GM18870 (cell line): ENCODE data around the gene NKAPL.

Experiments used
- ATAC-seq: cut with Tn5 transposase; IDR thresholded peaks from one replicate; pipeline ENCODE4 v1.9.1; 2021; ENCODE audit warnings: moderate library complexity; ENCODE audit not compliant: unreplicated experiment

NKAPL gene

DNA sequence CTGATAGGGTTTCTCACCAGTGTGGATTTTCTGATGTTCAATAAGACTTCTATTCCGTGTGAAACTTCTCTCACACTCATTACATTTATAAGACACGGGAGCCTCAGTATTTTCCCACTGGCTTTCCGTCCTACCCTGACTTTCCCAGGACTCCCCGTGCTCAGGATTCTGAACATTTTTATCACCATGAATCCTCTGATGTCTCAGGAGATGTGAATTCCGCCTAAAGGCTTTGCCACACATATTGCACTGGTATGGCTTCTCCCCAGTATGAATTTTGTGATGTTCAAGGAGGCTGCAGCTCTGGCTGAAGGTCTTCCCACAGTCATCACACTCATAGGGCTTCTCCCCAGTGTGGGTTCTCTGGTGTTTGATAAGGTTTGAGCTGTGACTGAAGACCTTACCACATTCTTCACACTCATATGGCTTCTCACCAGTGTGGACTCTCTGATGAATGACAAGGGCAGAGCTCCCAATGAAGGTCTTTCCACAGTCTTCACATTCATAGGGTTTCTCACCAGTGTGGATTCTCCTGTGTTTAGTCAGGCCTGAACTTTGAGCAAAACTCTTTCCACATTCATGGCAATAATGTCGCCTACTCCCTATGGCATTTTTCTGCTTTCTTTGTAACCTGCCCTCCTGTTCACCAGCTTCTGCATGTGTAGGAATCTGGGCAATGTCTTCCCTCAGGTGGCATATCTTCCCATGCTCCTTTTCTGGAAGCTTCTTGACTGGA lies 13.7 kb upstream of the NKAPL start:
- no peak for ATAC-seq

DNA sequence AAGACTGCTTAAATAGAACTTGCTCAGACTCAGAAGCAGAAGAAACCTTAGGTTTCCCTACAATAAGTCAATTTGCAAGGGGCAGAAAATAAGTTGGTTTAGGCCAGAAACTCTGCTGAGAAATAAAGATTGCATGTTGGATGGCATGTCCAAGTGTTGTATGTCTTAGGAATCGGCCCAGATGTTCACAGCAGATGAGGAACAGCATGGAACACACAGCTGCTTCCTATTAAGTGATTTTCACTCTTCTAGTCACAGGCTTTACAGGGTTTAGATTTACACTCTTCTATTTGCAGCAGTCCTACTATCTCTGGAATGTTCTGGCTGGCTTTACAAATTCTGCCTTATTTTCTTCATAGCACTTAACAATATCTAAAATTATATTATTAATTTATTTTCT lies 10.2 kb upstream of the NKAPL start:
- ATAC-seq: no peak

DNA sequence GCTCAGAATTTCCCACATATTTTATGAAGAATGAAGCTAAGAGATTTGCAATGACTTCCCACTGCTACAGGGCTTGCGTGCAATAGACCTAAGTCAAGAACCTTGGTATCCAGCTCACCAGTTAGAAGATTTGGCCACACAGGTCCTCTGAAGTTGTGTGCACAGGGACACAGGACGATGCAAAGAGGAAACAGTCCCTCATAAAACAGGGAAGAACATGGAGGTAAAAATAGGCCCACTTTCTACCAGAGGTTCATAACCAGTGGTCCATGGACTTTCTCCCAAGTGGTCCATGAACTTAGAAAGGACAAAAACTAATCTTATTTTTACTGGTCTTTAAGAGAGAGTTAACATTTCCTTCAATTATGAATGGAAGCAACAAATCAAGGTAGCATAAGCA lies 8.3 kb upstream of the NKAPL start:
- no peak for ATAC-seq

DNA sequence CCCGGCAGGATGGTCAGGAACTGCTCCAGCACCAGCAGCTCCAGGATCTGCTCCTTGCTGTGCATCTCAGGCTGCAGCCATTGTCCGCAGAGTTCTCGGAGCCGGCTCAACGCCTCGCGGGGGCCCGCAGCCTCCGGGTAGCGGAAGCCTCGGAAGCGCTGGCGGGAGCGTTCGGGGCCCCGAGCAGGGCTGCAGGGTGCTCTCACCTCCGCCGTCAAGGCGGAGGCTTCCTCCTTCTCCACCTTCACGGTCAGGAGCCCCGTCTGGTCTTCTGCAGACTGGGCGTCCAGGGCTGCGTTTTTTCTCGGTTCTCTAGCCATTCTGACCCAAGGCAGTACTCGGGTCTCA lies 7.5 kb upstream of the NKAPL start:
- peak; percentile 15 for ATAC-seq

DNA sequence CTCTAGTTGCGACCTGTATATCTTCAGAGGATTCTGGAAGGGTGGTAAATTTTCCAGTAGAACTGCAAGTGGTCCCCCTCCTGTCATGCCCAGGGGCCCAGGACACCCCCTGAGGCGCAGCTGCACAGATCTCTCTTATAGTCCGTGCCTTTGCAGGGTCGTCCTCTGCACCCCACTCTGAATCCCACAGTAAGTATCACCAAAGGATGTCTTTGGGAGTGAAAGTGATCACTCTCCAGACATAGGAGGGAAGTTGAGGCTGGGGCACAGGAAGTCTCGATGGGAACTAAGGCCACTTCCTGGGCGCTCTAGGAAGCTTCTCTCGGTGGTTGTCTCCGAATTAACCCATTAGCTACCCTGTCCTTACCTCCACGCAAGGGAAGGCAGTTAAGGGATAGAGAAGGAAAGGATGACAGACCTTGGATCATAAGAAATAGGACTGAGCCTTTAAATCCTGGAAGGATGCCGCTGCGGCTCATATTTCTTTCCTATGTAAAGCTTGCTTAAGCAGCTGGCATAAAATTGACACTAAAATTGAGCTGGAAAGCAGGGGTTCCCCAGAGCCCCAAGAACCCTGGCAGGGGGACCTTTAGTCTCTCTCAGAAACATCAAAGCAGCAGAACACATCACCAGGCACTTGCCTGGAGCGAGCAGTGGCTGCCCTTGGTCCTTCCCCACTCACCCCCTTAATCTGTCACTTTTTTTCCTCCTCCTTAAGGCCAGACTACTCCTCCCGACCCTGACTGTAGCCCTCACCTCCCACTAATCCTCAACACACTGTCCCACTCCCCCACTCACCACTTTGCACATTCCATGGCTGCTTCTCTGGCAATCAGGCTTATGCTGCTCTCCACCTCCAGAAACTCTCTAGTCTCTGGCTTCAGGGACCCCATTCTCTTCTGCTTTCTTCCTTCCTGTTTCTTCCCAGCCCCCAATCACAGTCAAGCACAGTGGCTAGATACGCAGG lies 6.8 kb upstream of the NKAPL start, which contains the start of gene ZKSCAN4:
TSS of gene ZKSCAN4 (minus strand) at position 261 of the 967 bp plus-strand sequence. CDS start 289 bp downstream, outside the sequence.
- peak; percentile 70 for ATAC-seq

DNA sequence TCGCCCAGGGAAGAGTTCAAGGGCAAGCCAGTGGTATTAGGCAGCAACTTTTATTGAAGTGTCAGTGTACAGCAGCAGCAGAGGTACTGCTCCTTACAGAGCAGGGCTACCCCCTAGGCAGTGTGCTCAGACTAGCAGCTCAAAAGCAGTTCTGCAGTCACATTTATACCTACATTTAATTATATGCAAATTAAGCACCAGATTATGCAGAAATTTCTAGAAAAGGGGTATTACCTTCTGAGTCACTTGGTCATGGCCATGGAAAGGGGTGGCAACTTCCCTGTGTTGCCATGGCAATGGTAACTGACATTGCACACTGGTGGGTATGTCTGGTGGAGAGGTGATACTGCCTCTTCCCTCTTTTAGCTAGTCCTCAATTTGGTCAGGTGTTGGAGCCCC lies 5.0 kb upstream of the NKAPL start:
- no peak for ATAC-seq

DNA sequence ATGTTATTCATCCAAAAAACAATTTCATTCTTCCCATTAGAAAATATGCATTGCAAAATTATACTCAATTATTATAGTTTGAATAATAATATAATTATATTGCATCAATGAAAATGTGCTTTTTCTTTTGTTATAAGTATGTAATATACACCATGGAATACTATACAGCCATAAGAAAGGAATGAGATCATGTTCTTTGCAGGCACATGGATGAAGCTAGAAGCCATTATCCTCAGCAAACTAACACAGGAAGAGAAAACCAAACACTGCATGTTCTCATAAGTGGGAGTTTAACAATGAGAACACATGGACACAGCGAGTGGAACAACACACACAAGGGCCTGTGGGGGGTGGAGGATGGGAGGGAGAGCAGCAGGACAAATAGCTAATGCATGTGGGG lies 2.1 kb upstream of the NKAPL start:
- ATAC-seq: no peak

DNA sequence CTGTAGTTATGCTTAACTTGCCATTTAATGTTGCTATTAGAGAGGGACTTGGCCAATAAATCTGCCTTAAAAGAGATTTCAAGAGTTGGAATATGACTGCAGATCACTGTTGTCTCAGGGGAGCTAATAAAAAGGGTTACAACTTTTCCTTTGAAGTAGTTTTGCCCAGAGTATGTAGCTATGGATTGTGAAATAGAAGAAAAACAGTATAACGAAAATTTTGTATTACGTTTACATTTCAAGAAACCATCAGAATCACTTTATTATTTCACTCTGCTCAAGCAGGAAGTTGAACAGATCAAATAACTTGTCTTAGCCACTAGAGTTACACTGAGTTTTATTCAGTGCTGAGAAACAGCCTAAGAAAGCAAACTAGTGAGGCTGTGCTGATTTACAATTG lies 4.8 kb downstream of the NKAPL start:
- no peak for ATAC-seq

DNA sequence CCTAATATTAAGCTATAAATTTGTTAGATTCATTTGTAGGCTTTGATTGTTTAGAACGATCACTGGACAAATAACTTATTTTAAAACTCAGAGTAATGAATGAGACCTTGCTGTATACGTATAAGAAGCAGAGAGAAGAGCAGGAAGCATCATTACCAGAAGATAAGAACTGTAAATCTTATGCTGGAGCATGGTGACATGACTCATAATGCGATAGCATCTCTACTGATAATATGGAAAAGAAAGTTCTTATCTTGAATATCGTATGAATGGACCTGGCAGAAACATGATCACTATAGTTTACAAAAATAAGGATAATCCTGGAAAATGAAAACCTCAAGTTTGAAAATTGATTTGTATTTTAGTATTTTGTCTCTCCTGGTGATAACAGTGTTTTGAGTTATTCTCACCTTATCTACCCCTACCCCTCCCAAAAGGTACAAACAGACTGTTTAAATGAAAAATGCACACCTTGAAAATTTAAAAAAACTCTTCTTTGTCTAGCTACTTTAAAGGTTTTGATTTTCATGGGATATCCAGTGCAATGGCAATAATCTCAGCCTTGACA lies 5.8 kb downstream of the NKAPL start:
- no peak for ATAC-seq

DNA sequence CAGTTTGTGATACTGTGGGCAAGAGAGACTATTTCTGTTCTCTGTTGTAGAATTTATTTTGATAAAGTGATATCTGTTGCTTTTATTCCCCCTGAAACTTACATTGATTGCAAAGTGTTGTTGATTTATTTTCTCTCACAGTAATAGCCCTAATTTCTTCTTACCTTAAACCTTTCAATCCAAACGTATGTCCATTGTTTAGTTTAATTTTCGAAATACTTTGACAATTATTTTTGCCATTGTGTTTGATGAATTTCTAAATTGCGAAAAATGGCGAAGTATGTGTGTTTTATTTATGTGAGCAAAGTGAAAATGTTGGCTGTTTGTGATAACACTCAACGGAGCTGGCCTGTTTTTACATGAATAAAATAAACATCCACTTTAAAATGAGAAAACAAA lies 7.5 kb downstream of the NKAPL start:
- ATAC-seq: no peak

DNA sequence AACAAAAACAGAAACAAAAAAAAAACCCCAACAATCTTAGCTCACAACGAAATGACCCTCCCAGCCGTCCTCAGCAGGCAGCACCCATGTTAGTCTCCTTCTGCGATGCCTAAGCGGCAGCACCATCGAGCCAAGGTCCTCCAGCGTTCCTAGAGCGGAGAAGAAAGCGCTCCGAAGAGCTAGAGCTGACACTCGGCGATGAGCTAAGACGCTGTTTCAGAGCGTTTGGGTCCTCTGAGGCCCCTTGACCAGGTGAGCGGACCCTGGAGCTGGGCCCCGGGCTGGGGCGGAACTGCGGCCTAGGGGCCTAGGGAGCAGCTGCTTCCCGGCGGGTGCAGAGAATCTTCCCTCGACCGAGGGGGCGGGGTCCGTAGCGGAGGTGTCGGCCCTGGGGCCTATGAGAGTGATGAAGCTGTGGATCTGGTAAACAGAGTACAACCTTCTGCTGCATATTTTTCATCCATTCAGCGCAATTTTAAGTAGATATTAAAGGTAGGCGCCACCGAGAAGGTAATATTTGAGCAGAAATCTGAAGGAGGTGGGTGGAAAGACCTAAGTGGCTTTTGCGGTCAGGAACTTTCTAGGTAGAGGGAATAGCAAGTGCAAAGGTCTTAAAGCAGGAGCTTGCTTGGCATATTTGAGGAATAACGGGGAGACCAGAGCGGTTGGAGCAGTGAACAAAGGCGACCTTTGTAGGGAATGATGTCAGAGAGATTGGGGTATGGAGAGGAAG lies 8.0 kb downstream of the NKAPL start, which contains the start of gene ZSCAN26:
TSS of gene ZSCAN26 (plus strand) at position 182 of the 733 bp plus-strand sequence. CDS start 4,777 bp downstream, outside the sequence.
- ATAC-seq: peak; percentile 72

DNA sequence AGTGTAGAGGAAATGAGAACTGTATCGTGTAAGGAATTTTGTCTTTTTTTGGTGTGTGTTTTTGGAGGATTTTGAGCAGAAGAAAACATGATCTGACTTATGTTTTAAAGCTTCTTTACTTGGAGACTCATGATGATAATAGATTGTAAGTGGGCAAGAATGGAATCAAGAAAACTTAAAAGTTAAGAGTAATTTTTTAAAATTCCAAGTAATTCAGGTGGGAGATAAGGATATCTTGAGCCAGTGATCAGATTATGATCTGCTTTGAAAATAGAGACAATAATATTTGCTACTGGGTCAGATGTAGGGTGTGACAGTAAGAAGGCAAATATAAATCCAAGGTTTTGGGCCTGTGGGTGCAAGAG lies 8.6 kb downstream of the NKAPL start:
- ATAC-seq: no peak

DNA sequence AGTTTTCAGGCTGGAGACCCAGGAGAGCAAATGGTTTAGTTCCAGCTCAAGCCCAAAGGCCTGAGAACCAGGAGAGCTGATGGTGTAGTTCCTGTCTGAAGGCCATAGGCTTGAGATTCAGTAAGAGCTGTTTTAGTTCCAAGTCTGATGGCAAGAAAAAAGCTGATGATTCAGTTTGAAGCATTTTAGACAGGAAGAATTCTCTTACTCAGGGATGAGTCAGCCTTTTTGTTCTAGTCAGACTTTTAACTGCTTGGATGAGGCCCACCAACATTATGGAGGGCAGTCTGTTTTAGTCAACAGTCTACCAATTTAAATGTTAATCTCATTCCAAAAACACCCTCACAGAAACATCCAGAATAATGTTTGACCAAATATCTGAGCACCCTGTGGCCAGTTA lies 10.4 kb downstream of the NKAPL start:
- ATAC-seq: no peak

DNA sequence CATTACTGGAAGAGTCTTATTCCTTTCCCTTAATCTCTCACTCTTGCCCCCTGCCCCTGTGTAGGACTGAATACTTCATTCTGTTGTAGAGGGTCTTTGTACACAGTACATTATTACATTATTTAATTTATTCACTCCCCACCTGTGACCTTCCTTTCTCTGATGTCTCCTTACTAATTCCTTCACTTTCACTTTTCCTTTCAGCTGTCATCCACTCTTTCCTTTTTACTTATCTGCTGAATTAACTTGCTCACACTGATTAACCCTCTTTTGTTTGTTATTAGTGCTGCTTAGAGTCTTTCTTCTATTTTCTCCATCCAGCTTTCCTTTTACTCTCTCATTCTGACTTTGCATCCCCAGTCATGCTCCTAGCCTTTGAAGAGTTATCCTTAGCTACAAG lies 15.8 kb downstream of the NKAPL start:
- ATAC-seq: no peak

DNA sequence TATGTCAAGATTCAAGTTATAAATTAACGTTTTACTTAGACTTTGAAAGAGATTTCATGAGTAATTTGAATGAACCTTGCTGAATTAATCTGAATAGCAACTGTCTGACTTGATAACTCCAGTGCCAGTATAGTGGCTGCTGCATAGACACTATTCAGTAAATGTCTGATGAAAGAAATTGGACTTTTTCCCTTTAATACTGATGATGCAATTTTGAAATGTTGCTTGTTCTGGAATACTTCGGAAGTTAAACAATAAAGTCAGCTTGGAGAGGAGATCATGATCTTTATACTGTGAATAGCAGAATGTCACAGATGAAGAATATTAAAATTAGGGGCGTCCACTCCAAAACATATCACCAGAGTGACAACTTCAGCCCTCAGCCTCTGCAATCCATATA lies 18.6 kb downstream of the NKAPL start:
- ATAC-seq: no peak

DNA sequence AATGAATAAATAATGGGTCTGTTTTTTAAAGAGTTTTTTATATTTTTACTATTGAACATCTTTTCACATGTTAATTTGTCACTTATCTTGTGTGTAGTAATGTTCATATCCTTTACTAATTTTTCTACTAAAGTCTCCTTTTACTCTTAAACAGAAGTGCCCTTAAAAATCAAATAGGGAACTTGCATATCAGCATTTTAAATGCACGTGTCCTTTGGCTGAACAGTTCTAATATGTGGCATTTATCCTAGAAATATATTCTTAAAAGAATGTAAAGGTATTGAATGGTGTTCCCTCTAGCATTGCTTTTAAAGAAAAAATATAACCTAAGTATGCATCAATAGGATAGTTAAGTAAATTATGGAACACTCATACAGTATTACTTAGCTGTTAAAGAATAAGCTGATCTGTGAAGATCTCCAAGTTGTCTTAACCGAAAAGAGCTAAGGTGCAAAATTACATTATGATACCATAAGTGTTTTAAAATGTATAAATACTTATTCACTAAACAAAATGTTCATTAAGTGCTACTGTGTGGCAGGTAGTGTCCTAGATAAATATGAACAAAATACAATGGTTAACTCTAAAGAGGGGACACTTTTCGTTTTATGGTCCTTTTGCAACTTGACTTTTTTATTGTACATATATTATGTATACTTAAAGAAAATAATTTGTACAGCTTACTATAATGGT lies 21.6 kb downstream of the NKAPL start:
- ATAC-seq: no peak

DNA sequence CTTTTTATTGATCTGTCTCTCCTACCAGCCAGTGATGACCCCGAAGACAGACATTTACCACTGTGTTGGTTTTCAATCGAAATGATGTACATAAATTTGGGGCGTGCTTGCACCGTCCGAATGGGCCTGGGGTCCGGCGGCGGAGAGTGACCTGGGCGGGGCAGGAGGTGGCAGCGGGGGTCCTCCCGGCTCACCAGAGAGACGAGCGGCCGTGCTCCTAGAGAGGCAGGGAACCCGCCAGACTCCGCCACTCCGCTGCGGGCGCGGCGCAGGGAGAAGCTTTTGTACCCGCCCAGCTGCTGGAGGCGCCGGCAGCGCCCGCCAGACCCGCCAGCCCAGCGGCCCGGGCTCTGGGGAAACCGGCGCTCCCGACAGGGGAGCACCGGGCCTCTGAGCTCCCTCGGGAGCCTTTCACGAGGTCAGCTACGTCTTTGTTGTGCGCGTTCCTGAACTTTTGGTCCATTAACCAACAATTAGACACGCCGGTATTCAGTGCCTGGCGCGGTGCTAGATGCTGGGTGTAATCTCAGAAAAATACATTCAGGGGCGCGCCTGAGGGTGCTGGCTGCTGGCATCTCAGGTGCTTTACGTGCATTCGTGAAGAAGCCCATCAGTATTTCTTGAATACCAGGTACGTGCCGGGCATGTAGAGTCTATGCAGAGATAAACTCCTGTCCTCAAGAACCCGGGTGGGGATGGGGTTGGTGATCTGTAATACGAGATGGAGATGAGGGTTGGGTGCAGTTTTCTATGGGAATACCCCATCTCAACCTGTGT lies 22.4 kb downstream of the NKAPL start, which contains the start of gene PGBD1:
TSS of gene PGBD1 (plus strand) at position 285 of the 777 bp plus-strand sequence. CDS start 2,242 bp downstream, outside the sequence.
- ATAC-seq: no peak

DNA sequence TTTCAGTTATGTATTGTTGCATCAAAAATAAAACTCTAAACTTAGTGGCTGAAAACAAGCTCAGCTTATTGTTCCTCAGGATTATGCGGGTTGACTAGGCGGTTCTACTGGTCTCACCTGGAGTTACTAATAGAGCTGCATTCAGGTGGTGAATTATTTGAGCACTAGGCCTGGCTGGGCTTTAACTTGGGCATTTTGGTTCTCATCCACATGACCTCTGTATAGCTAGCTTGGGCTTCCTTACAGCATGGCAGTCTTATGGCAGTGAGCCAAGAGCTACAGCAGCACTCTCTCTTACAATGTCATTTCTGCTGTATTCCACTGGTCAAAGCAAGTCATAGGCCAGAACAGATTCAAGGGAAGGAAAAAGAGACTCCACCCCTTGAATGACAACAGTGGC lies 23.8 kb downstream of the NKAPL start:
- no peak for ATAC-seq

DNA sequence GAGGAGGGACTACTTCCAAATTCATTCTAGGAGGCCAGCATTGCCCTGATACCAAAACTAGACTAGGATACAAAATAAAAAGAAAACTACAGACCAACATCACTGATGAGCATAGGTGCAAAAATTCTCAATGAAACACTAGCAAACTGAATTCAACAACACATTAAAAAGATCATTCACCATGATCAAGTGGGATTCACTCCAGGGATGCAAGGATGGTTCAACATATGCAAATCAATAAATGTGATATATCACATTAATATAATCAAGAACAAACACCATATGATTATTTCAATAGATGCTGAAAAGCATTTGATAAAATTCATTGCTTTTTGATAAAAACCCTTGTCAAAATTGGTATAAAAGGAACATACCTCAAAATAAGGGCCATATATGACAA lies 32.5 kb downstream of the NKAPL start:
- no peak for ATAC-seq

DNA sequence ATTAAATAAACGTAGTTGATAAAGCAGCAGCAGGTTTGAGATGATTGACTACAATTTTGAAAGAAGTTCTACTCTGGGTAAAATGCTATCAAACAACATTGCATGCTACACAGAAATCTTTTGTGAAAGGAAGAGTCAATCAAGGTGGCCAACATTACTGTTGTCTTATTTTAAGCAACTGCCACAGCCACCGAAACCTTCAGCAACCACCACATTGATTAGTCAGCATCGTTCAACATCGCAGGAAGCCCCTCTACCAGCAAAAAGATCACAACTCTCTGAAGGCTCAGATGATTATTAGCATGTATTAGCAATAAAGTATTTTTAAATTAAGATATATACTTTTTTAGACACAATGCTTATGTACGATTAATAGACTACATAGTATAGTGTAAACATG lies 36.2 kb downstream of the NKAPL start:
- ATAC-seq: no peak
